Cardiac fibroblast (primary cell): Measurements from ENCODE around the gene SSU72.
A peak's percentile ranks its signal among the peaks of the same experiment; 100 is the strongest.

ENCODE experiments used
- DNase-seq, 2 donors: peaks; one replicate each; pipeline versions ENCODE4 v3.0.0 to v3.0.0-alpha.2; 2010; ENCODE audit warnings: low read depth in 2 of 2
- H3K4me3 ChIP-seq, 2 donors: replicated peaks in 1 of 2; 1 replicate in 1 of 2; 2 replicates in 1 of 2; pipeline ENCODE4 v1.5.1; 2011; ENCODE audit warnings: low read depth in 2 of 2, low read length in 2 of 2, mild to moderate bottlenecking in 2 of 2, moderate library complexity in 1 of 2
- CTCF ChIP-seq: IDR thresholded peaks from one replicate; pipeline ENCODE4 v1.5.1; 2011; ENCODE audit warnings: low read depth, mild to moderate bottlenecking, low read length, inconsistent platforms

SSU72 gene

GRCh38 chr1:1541956-1542765 lies 32.5 kb downstream of the SSU72 start:
- no peak for TF ChIP-seq CTCF
- H3K4me3 ChIP-seq: no peak overlapping the region
- DNase-seq: no peak

- peak overlapping the region; percentile 36 to 45 for H3K4me3 ChIP-seq
- no peak for TF ChIP-seq CTCF
- no peak for DNase-seq
Observed at GRCh38 chr1:1540818-1541628, 33.6 kb downstream of the SSU72 start.

- peak within 1 kb of the TSS; percentile 54 to 55 for H3K4me3 ChIP-seq
- DNase-seq: peak; percentile 74 to 87
- no peak for TF ChIP-seq CTCF
Observed at GRCh38 chr1:1540090-1540817, 34.4 kb downstream of the SSU72 start, which contains the start of gene TMEM240. TSS of gene TMEM240 (minus strand) at chr1:1540624. CDS start at chr1:1540346, 278 bp downstream.

GRCh38 chr1:1539310-1540089 lies 35.2 kb downstream of the SSU72 start:
- peak; percentile 32 to 53 for DNase-seq
- TF ChIP-seq CTCF: no peak
- H3K4me3 ChIP-seq: peak overlapping the region; percentile 54 to 55

GRCh38 chr1:1538989-1539309 lies 35.7 kb downstream of the SSU72 start:
- no peak for TF ChIP-seq CTCF
- no peak for DNase-seq
- H3K4me3 ChIP-seq: peak overlapping the region; percentile 54 to 55

- no peak for TF ChIP-seq CTCF
- no peak overlapping the region for H3K4me3 ChIP-seq
- no peak for DNase-seq
Observed at GRCh38 chr1:1538334-1538733, 36.3 kb downstream of the SSU72 start.
